DND-41 (cell line): ENCODE measurements around the gene ZBP1.

Experiments used
- ATAC-seq: fragments of 200-7000 bp; cut with Tn5 transposase; 3 replicates; pipeline ENCODE4 v1.9.1; 2021; ENCODE audit warnings: low read depth; ENCODE audit not compliant: insufficient read depth
- DNase-seq: peaks from one replicate; pipeline ENCODE4 v3.0.0-alpha.2; 2020
- H2AFZ ChIP-seq: 2 replicates; pipeline ENCODE4 v1.6.0; 2012; ENCODE audit warnings: low read depth, low read length
- H3K27ac ChIP-seq: 2 replicates; pipeline ENCODE4 v1.5.1; 2012; ENCODE audit warnings: low read length, inconsistent platforms
- H3K27me3 ChIP-seq: fragments of 200-600 bp; sonication (generic); 2 replicates; pipeline ENCODE4 v1.6.0; 2012; ENCODE audit warnings: low read length, mild to moderate bottlenecking, inconsistent platforms; ENCODE audit not compliant: insufficient read depth, poor library complexity
- H3K36me3 ChIP-seq: 2 replicates; pipeline ENCODE4 v1.5.1; 2012; ENCODE audit warnings: low read length, inconsistent platforms; ENCODE audit not compliant: insufficient read depth
- H3K4me1 ChIP-seq: 2 replicates; pipeline ENCODE4 v1.5.1; 2012; ENCODE audit warnings: mild to moderate bottlenecking, low read length; ENCODE audit not compliant: insufficient read depth
- H3K4me2 ChIP-seq: 2 replicates; pipeline ENCODE4 v1.6.0; 2012; ENCODE audit warnings: mild to moderate bottlenecking, moderate library complexity, low read length, inconsistent platforms; ENCODE audit not compliant: insufficient read depth
- H3K4me3 ChIP-seq, 2 experiments: fragments of 200-600 bp in 1 of 2; shearing (Covaris generic) in 1 of 2; 2 replicates each; pipeline ENCODE4 v1.5.1; 2012 to 2016; ENCODE audit warnings: inconsistent platforms in 2 of 2, low read length in 2 of 2, mild to moderate bottlenecking in 2 of 2, low read depth in 1 of 2, moderate library complexity in 1 of 2
- H3K79me2 ChIP-seq: 2 replicates; pipeline ENCODE4 v1.6.0; 2012; ENCODE audit warnings: low read length, inconsistent platforms; ENCODE audit not compliant: insufficient read depth
- H3K9ac ChIP-seq: 2 replicates; pipeline ENCODE4 v1.6.0; 2012; ENCODE audit warnings: low read depth, mild to moderate bottlenecking, inconsistent platforms, low read length, moderate library complexity
- H3K9me3 ChIP-seq: 2 replicates; pipeline ENCODE4 v1.5.1; 2012; ENCODE audit warnings: low read length, moderate library complexity, mild to moderate bottlenecking, inconsistent platforms; ENCODE audit not compliant: insufficient read depth, severe bottlenecking
- H4K20me1 ChIP-seq: 2 replicates; pipeline ENCODE4 v1.6.0; 2012; ENCODE audit warnings: low read length; ENCODE audit not compliant: insufficient read depth
- EZH2 ChIP-seq: IDR thresholded peaks from 3 replicates; pipeline ENCODE4 v1.6.1; 2012; ENCODE audit warnings: borderline replicate concordance, low read depth, mild to moderate bottlenecking, moderate library complexity, low read length, inconsistent platforms; ENCODE audit not compliant: severe bottlenecking
- TF ChIP-seq, protein P1 (sequence below): IDR thresholded peaks from 2 replicates; pipeline ENCODE4 v1.5.1; 2012; ENCODE audit warnings: borderline replicate concordance, low read length, moderate library complexity, mild to moderate bottlenecking; ENCODE audit not compliant: poor library complexity, severe bottlenecking; ENCODE audit errors: extremely low read depth

Gene ZBP1

DNA sequence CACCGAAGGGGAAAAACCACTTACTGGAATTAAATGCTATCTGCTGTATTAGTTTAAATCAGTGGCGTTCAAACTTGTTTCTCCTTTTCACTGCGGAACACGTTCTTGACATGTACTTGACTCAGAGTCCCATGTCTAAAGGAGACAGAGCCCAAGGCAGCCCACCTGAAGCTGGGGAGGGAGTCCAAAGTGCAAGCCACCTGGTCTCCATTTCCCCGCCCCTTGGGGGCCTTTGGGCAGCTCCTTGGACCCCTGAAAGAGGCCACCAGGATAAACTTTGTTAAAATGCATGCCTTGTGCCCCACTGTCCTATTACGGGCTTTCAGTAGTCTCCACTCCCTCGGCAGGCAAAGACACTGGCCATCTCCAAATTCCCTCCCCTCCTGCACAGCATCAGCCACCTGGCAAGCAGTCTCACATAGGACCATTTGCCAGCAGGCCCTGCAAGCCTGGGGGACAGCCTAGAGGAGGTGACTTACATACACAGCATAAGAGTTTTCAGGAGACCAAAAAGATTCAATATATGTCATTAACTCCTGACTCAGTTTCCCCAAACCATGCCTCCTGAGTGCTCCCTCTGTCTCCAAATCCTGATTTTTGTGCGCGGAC lies 52.7 kb downstream of the ZBP1 start:
- H3K36me3 ChIP-seq: no peaks in the 10 kb centered on the region
- no peak overlapping the region for H3K4me3 ChIP-seq
- peaks cover 12% of the 10 kb centered on the region; the same call in 1 of the 2 replicates for H4K20me1 ChIP-seq
- H3K9me3 ChIP-seq: no peaks in the 10 kb centered on the region
- no peak for TF ChIP-seq EZH2
- TF ChIP-seq, protein P1, sequence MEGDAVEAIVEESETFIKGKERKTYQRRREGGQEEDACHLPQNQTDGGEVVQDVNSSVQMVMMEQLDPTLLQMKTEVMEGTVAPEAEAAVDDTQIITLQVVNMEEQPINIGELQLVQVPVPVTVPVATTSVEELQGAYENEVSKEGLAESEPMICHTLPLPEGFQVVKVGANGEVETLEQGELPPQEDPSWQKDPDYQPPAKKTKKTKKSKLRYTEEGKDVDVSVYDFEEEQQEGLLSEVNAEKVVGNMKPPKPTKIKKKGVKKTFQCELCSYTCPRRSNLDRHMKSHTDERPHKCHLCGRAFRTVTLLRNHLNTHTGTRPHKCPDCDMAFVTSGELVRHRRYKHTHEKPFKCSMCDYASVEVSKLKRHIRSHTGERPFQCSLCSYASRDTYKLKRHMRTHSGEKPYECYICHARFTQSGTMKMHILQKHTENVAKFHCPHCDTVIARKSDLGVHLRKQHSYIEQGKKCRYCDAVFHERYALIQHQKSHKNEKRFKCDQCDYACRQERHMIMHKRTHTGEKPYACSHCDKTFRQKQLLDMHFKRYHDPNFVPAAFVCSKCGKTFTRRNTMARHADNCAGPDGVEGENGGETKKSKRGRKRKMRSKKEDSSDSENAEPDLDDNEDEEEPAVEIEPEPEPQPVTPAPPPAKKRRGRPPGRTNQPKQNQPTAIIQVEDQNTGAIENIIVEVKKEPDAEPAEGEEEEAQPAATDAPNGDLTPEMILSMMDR: no peak
- DNase-seq: no peak
- no peaks in the 10 kb centered on the region for H3K79me2 ChIP-seq
- no peak overlapping the region for H2AFZ ChIP-seq
- no peak overlapping the region for H3K4me2 ChIP-seq
- H3K27ac ChIP-seq: no peak overlapping the region
- H3K9ac ChIP-seq: no peak overlapping the region
- H3K4me1 ChIP-seq: no peaks in the 10 kb centered on the region
- H3K27me3 ChIP-seq: peaks cover 23% of the 10 kb centered on the region
- no peak for ATAC-seq

DNA sequence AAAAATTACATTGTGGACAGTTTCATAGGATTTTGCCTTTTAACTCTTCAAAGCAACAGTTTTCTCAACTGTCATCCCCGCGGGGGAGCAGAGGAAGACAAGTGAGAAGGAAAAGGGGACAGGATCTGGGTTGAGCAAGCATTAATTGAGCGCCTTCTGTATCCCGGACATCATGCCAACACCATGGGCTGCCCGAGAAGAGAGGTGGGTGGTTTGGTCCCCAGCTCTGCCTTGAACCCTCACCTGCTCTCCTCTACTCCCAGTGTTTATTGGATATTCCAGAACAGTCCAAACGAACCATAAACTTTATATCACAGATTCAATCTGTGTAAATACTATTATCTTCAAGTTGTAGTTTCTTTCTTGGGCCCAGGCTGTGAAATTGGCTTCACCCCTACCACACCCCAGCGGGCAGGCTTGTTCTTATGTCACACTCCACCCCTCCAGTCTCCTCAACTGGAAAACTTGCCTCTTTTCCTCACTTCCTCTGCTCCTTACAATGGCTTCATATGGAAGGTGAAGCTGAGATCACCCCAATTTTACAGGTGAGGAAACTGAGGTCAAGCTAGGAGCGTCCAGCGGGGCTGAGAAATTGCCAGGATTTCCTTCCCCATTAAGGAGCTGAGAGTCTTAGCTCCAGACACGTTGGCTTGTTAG lies 53.3 kb downstream of the ZBP1 start:
- no peak overlapping the region for H3K4me3 ChIP-seq
- TF ChIP-seq, protein P1: no peak
- TF ChIP-seq EZH2: no peak
- H2AFZ ChIP-seq: no peak overlapping the region
- H3K79me2 ChIP-seq: no peaks in the 10 kb centered on the region
- no peaks in the 10 kb centered on the region for H3K36me3 ChIP-seq
- H3K9me3 ChIP-seq: no peaks in the 10 kb centered on the region
- H3K9ac ChIP-seq: no peak overlapping the region
- no peaks in the 10 kb centered on the region for H3K4me1 ChIP-seq
- H3K27me3 ChIP-seq: peaks cover 21% of the 10 kb centered on the region
- no peak for ATAC-seq
- no peak overlapping the region for H3K4me2 ChIP-seq
- peaks cover 6% of the 10 kb centered on the region; the same call in 1 of the 2 replicates for H4K20me1 ChIP-seq
- no peak for DNase-seq
- H3K27ac ChIP-seq: no peak overlapping the region

DNA sequence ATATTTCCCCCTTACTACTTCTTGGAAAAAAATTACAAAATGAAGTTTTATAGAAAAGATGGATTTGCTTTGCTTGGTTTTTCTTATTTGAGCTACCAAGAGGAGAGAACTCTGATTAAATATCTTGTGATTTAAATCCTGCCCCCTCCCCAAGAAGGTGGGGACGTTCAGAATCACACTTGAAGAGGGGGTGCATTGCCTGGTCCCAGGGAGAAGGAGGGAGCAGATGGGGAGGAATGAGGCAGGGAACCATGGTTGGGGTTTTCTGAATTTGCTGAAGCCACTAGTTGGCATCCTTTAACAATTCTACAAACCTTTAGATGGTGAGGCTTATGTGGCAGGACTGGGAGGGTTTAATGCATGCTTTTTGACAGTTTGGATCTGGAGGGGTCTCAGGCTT lies 53.8 kb downstream of the ZBP1 start:
- Histone ChIP-seq H3K27ac (no peak overlapping the region), H3K36me3 (no peaks in the 10 kb centered on the region), H4K20me1 (0 out of 2 replicates have a peak, but pooled peaks cover 4% of the 10 kb centered on the region), H3K79me2 (no peaks in the 10 kb centered on the region), H3K9me3 (no peaks in the 10 kb centered on the region), H3K9ac (no peak overlapping the region), H3K4me1 (no peaks in the 10 kb centered on the region), H3K4me3 (no peak overlapping the region), H2AFZ (no peak overlapping the region), H3K27me3 (peaks cover 23% of the 10 kb centered on the region), H3K4me2 (no peak overlapping the region)
- DNase-seq: no peak
- no peak for ATAC-seq
- TF ChIP-seq EZH2: no peak
- TF ChIP-seq, protein P1: no peak
